ENCODE data around the gene EVA1A.

The EVA1A gene

GRCh38 chr2:75560768-75561565 lies at the start of gene EVA1A:
TSS of gene EVA1A (minus strand) at chr2:75560939. CDS start at chr2:75518140, 42,799 bp downstream.
- Histone ChIP-seq H3K9ac (ENCODE audit: low read length) (no peak within 1 kb of the TSS), H3K4me3 (ENCODE audit: low read length) (no peak within 1 kb of the TSS), H3K27me3 (ENCODE audit: control insufficient read depth, insufficient read depth, low read length) (peaks cover 20% of the 10 kb centered on the region)

DNA sequence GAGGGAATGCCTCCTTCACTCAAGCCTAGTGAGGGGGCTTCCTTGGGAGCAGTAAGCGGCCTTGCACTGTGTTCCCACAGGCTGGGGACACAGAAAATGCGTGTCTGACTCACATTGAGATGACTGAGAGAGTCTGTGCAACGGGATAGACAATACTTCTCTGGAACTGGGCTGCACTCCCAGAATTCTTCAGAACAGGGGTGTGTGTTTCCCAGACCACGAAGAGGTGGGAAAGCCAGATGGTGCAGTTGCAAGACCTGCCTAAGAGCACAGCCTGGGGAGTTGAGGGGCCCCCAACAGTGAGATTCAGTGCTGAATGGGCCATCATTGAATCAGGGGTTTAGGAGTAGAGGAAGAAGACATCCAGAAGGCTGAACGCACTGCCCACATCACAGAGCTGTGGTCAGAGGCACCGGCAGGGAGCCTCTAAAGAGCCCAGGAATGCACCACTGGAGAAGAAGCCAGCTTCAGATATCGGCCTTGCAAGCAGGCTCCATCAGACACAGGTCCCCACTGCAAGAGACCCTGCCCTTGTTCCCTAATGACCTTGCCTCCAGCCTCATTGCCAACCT lies 49.3 kb upstream of the EVA1A start:
- peaks cover 24% of the 10 kb centered on the region for H3K27me3 ChIP-seq (ENCODE audit: control insufficient read depth, insufficient read depth, low read length)
- no peaks in the 10 kb centered on the region for H3K4me1 ChIP-seq (ENCODE audit: control insufficient read depth, insufficient read depth, low read length)
- no peaks in the 10 kb centered on the region for H3K9me3 ChIP-seq (ENCODE audit: control insufficient read depth, low read length)
- no peak overlapping the region for H3K4me3 ChIP-seq (ENCODE audit: low read length)
- H3K9ac ChIP-seq (ENCODE audit: low read length): no peak overlapping the region
- H3K36me3 ChIP-seq (ENCODE audit: control insufficient read depth, insufficient read depth, low read length): no peaks in the 10 kb centered on the region

More at GRCh38 chr2:75560768-75561565, at the start of gene EVA1A:
- peaks cover 12% of the 10 kb centered on the region for H3K4me1 ChIP-seq (ENCODE audit: control insufficient read depth, insufficient read depth, low read length)
- no peaks in the 10 kb centered on the region for H3K9me3 ChIP-seq (ENCODE audit: control insufficient read depth, low read length)
- no peaks in the 10 kb centered on the region for H3K36me3 ChIP-seq (ENCODE audit: control insufficient read depth, insufficient read depth, low read length)

DNA sequence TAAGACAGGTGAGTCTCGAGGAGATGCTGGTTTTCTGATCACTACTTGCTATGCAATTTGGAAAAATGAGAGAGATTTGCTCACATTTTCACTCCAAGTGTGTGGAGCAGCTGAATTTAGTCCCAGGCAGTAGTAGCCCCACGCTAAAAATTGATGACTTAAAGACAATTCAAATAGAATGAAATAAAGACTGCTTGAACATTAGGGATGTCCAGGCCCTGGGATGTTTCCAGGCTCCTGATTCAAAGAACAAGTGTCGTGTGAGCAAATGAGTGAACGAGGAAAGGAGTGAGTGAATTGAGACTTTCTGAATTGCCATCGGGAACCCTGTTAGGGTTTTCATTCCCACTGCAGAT lies 48.6 kb upstream of the EVA1A start:
- H3K36me3 ChIP-seq (ENCODE audit: control insufficient read depth, insufficient read depth, low read length): no peaks in the 10 kb centered on the region
- H3K9ac ChIP-seq (ENCODE audit: low read length): no peak overlapping the region
- H3K9me3 ChIP-seq (ENCODE audit: control insufficient read depth, low read length): no peaks in the 10 kb centered on the region
- no peak overlapping the region for H3K4me3 ChIP-seq (ENCODE audit: low read length)
- no peaks in the 10 kb centered on the region for H3K4me1 ChIP-seq (ENCODE audit: control insufficient read depth, insufficient read depth, low read length)
- H3K27me3 ChIP-seq (ENCODE audit: control insufficient read depth, insufficient read depth, low read length): peaks cover 24% of the 10 kb centered on the region

DNA sequence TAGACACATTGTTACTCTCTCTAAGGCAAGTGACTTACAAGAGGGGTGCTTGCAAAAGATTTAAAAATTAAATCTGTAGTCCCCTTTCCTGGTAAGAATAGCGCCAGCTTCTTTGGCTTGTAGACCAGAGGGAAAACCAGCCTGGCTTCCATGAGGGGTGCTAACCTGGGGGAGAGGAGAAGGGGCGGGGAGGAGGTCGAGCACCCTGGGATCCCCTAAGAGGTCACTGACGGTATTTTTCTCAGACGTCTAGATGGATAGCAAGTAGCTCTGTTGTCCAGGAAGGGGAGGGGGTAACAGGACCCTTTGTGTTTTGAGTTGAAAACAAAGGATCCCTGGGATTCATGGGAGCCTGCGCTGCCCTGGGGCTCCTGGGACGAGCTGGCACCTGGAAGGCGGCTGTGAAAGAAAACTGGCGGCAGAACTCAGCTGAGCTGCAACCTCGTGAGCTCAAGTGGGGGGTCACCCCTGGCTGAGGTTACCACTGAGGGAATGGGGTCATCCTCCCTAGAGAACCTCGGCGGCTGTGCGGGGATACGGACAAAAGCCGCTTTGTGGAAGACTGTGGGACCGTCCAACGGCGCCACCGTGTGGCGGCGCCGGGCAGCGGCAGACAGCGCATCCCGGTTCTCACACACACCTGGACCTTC lies 48.1 kb upstream of the EVA1A start:
- peaks cover 24% of the 10 kb centered on the region for H3K27me3 ChIP-seq (ENCODE audit: control insufficient read depth, insufficient read depth, low read length)
- H3K4me1 ChIP-seq (ENCODE audit: control insufficient read depth, insufficient read depth, low read length): no peaks in the 10 kb centered on the region
- H3K4me3 ChIP-seq (ENCODE audit: low read length): no peak overlapping the region
- H3K9ac ChIP-seq (ENCODE audit: low read length): no peak overlapping the region
- H3K9me3 ChIP-seq (ENCODE audit: control insufficient read depth, low read length): no peaks in the 10 kb centered on the region
- H3K36me3 ChIP-seq (ENCODE audit: control insufficient read depth, insufficient read depth, low read length): no peaks in the 10 kb centered on the region

- H3K4me3 ChIP-seq (ENCODE audit: low read length): no peak overlapping the region
- H3K36me3 ChIP-seq (ENCODE audit: control insufficient read depth, insufficient read depth, low read length): no peaks in the 10 kb centered on the region
- H3K27me3 ChIP-seq (ENCODE audit: control insufficient read depth, insufficient read depth, low read length): peaks cover 24% of the 10 kb centered on the region
- no peaks in the 10 kb centered on the region for H3K4me1 ChIP-seq (ENCODE audit: control insufficient read depth, insufficient read depth, low read length)
- no peaks in the 10 kb centered on the region for H3K9me3 ChIP-seq (ENCODE audit: control insufficient read depth, low read length)
- no peak overlapping the region for H3K9ac ChIP-seq (ENCODE audit: low read length)
These were observed 47.4 kb upstream of the EVA1A start for GRCh38 chr2:75607988-75608683.

DNA sequence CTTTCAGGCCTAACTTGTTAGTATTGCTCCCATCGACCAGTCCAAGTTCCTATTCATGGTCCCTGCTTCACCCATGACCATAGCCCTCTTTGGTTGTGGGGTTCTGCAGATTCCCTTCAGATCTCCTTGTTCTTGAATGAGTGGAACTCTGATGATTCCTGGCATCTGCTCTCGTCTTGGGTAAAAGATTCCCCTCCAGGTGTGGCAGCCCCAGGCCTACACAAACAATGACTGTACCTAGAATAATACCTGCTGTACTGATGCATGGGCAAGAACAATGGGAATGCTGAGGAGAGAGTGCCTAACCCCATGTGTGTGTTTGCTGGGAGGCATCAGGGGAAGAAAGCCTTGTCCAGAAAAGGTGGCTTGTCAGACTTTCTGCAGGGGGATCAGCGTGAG lies 46.7 kb upstream of the EVA1A start:
- Histone ChIP-seq H3K4me1 (ENCODE audit: control insufficient read depth, insufficient read depth, low read length) (no peaks in the 10 kb centered on the region), H3K4me3 (ENCODE audit: low read length) (no peak overlapping the region)

GRCh38 chr2:75606761-75607399 lies 46.1 kb upstream of the EVA1A start:
- no peak overlapping the region for H3K9ac ChIP-seq (ENCODE audit: low read length)
- no peaks in the 10 kb centered on the region for H3K36me3 ChIP-seq (ENCODE audit: control insufficient read depth, insufficient read depth, low read length)
- H3K27me3 ChIP-seq (ENCODE audit: control insufficient read depth, insufficient read depth, low read length): peaks cover 24% of the 10 kb centered on the region
- no peaks in the 10 kb centered on the region for H3K9me3 ChIP-seq (ENCODE audit: control insufficient read depth, low read length)
- H3K4me1 ChIP-seq (ENCODE audit: control insufficient read depth, insufficient read depth, low read length): no peaks in the 10 kb centered on the region
- H3K4me3 ChIP-seq (ENCODE audit: low read length): no peak overlapping the region

More for the DNA sequence above, 46.7 kb upstream of the EVA1A start:
- peaks cover 24% of the 10 kb centered on the region for H3K27me3 ChIP-seq (ENCODE audit: control insufficient read depth, insufficient read depth, low read length)
- no peaks in the 10 kb centered on the region for H3K9me3 ChIP-seq (ENCODE audit: control insufficient read depth, low read length)
- H3K9ac ChIP-seq (ENCODE audit: low read length): no peak overlapping the region
- no peaks in the 10 kb centered on the region for H3K36me3 ChIP-seq (ENCODE audit: control insufficient read depth, insufficient read depth, low read length)

- Histone ChIP-seq H3K9me3 (ENCODE audit: control insufficient read depth, low read length) (no peaks in the 10 kb centered on the region), H3K9ac (ENCODE audit: low read length) (no peak overlapping the region), H3K27me3 (ENCODE audit: control insufficient read depth, insufficient read depth, low read length) (peaks cover 24% of the 10 kb centered on the region), H3K36me3 (ENCODE audit: control insufficient read depth, insufficient read depth, low read length) (no peaks in the 10 kb centered on the region), H3K4me1 (ENCODE audit: control insufficient read depth, insufficient read depth, low read length) (no peaks in the 10 kb centered on the region), H3K4me3 (ENCODE audit: low read length) (no peak overlapping the region)
These were observed 45.2 kb upstream of the EVA1A start for GRCh38 chr2:75605770-75606529.

- Histone ChIP-seq H3K9me3 (ENCODE audit: control insufficient read depth, low read length) (no peaks in the 10 kb centered on the region), H3K4me3 (ENCODE audit: low read length) (no peak overlapping the region), H3K9ac (ENCODE audit: low read length) (no peak overlapping the region), H3K27me3 (ENCODE audit: control insufficient read depth, insufficient read depth, low read length) (peaks cover 14% of the 10 kb centered on the region), H3K4me1 (ENCODE audit: control insufficient read depth, insufficient read depth, low read length) (no peaks in the 10 kb centered on the region), H3K36me3 (ENCODE audit: control insufficient read depth, insufficient read depth, low read length) (no peaks in the 10 kb centered on the region)
These were observed 43.7 kb upstream of the EVA1A start for GRCh38 chr2:75604484-75604883.

DNA sequence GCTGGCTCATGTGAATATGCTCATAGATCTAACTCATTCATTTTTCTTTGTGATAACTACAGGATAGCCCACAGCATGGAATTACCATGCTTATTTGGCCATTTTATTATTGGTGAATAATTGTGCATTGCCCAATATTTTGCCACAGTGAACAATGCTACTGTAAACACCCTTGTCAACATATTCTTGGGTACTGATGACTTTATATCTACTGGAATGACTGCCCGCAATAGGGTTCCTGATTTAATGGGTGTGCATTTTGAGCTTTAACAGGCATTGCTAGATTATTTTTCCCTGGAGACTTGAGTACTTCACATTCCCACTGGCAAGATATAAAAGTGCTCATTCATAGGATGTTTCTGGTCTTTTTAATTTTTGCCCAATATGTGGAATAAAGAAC lies 42.7 kb upstream of the EVA1A start:
- H3K4me3 ChIP-seq (ENCODE audit: low read length): no peak overlapping the region
- no peaks in the 10 kb centered on the region for H3K4me1 ChIP-seq (ENCODE audit: control insufficient read depth, insufficient read depth, low read length)
- no peak overlapping the region for H3K9ac ChIP-seq (ENCODE audit: low read length)
- peaks cover 4% of the 10 kb centered on the region for H3K27me3 ChIP-seq (ENCODE audit: control insufficient read depth, insufficient read depth, low read length)
- no peaks in the 10 kb centered on the region for H3K9me3 ChIP-seq (ENCODE audit: control insufficient read depth, low read length)
- no peaks in the 10 kb centered on the region for H3K36me3 ChIP-seq (ENCODE audit: control insufficient read depth, insufficient read depth, low read length)

- Histone ChIP-seq H3K4me1 (ENCODE audit: control insufficient read depth, insufficient read depth, low read length) (no peaks in the 10 kb centered on the region), H3K9me3 (ENCODE audit: control insufficient read depth, low read length) (no peaks in the 10 kb centered on the region), H3K36me3 (ENCODE audit: control insufficient read depth, insufficient read depth, low read length) (no peaks in the 10 kb centered on the region), H3K9ac (ENCODE audit: low read length) (no peak overlapping the region), H3K4me3 (ENCODE audit: low read length) (no peak overlapping the region), H3K27me3 (ENCODE audit: control insufficient read depth, insufficient read depth, low read length) (no peaks in the 10 kb centered on the region)
These were observed 42.1 kb upstream of the EVA1A start for GRCh38 chr2:75602724-75603342.
